Measurements from ENCODE around the gene DNAL1. TPM values are rescaled to one million over a fixed set of nuclear protein-coding genes. Genes with fewer than 3 reads are reported as not detected.

The DNAL1 gene
- total and polyA plus RNA-seq, 2 of the 13 experiments (the other 11 are each of a cell fraction or from before 2014, with no cell fraction given), result 1.4 to 13.3 TPM

DNA sequence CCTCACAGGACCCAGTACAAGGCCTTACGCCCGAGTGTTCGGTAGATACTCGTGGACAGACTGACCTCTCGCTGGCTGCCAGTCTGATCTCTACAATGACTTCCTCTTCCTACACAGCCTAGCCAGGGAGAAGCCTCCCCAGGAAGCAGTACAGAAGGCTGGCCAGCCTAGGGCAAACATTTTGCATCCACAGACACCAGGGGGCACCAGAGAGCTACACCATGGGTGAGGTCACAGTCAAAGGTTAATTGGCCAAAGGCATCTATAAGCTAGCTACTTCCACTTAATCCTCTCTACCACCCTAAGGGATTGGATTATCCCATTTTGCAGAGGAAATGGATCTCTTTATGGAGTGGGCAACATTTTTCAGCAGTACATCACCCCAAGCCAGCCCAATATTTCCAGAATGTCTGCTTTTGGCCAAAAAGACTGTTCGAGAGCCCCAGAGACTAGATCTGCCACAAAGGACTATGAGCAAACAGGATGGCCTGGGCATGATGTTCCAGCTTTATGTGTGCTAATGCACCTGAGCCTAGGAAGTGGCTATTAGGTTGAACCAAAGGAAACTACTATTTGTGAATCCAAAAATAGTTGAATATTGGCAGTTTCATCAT lies 84.0 kb downstream of the DNAL1 start (continued):
- TF ChIP-seq GTF3A (CRISPR knock-in tag; conservative IDR thresholded peaks at IDR 0.05) (no peak), PPARG (CRISPR knock-in tag; conservative IDR thresholded peaks at IDR 0.05) (peak; percentile 85), RORA (CRISPR knock-in tag; IDR thresholded peaks at IDR 0.05) (no peak), PAWR (CRISPR knock-in tag; IDR thresholded peaks at IDR 0.05; ENCODE audit: borderline replicate concordance) (no peak), PTBP1 (IDR thresholded peaks at IDR 0.05; ENCODE audit: low read depth, low read length, poor library complexity, severe bottlenecking) (no peak), ATF7-NPFF (CRISPR knock-in tag; IDR thresholded peaks at IDR 0.05; ENCODE audit: low read depth) (no peak), HOXD1 (CRISPR knock-in tag; IDR thresholded peaks at IDR 0.05) (no peak), GABPB1 (CRISPR knock-in tag; IDR thresholded peaks at IDR 0.05) (no peak), THYN1 (CRISPR knock-in tag; IDR thresholded peaks at IDR 0.05; ENCODE audit: borderline replicate concordance, low read depth) (no peak), GATAD2A (CRISPR knock-in tag; IDR thresholded peaks at IDR 0.05) (no peak), SPEN (CRISPR knock-in tag; IDR thresholded peaks at IDR 0.05; ENCODE audit: low read depth) (no peak), HNRNPUL1 (IDR thresholded peaks at IDR 0.05; ENCODE audit: low read depth, low read length) (no peak), ZNF329 (CRISPR knock-in tag; IDR thresholded peaks at IDR 0.05; ENCODE audit: low read depth) (no peak), SOX6 (IDR thresholded peaks at IDR 0.05) (no peak), SOX6 (CRISPR knock-in tag; IDR thresholded peaks at IDR 0.05) (0 out of 2 replicates have a peak, but pooled peaks have one; percentile 7), MZF1 (CRISPR knock-in tag; IDR thresholded peaks at IDR 0.05; ENCODE audit: borderline replicate concordance) (no peak), SMC3 (IDR thresholded peaks at IDR 0.05; ENCODE audit: low read length) (peak; percentile 97)
- TF ChIP-seq, protein P1, sequence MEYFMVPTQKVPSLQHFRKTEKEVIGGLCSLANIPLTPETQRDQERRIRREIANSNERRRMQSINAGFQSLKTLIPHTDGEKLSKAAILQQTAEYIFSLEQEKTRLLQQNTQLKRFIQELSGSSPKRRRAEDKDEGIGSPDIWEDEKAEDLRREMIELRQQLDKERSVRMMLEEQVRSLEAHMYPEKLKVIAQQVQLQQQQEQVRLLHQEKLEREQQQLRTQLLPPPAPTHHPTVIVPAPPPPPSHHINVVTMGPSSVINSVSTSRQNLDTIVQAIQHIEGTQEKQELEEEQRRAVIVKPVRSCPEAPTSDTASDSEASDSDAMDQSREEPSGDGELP (IDR thresholded peaks at IDR 0.05; ENCODE audit: borderline replicate concordance, low read depth), result no peak
- TF ChIP-seq, protein P2, sequence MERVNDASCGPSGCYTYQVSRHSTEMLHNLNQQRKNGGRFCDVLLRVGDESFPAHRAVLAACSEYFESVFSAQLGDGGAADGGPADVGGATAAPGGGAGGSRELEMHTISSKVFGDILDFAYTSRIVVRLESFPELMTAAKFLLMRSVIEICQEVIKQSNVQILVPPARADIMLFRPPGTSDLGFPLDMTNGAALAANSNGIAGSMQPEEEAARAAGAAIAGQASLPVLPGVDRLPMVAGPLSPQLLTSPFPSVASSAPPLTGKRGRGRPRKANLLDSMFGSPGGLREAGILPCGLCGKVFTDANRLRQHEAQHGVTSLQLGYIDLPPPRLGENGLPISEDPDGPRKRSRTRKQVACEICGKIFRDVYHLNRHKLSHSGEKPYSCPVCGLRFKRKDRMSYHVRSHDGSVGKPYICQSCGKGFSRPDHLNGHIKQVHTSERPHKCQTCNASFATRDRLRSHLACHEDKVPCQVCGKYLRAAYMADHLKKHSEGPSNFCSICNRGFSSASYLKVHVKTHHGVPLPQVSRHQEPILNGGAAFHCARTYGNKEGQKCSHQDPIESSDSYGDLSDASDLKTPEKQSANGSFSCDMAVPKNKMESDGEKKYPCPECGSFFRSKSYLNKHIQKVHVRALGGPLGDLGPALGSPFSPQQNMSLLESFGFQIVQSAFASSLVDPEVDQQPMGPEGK (CRISPR knock-in tag; IDR thresholded peaks at IDR 0.05), result no peak
- TF ChIP-seq, protein P3, sequence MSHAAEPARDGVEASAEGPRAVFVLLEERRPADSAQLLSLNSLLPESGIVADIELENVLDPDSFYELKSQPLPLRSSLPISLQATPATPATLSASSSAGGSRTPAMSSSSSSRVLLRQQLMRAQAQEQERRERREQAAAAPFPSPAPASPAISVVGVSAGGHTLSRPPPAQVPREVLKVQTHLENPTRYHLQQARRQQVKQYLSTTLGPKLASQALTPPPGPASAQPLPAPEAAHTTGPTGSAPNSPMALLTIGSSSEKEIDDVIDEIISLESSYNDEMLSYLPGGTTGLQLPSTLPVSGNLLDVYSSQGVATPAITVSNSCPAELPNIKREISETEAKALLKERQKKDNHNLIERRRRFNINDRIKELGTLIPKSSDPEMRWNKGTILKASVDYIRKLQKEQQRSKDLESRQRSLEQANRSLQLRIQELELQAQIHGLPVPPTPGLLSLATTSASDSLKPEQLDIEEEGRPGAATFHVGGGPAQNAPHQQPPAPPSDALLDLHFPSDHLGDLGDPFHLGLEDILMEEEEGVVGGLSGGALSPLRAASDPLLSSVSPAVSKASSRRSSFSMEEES (CRISPR knock-in tag; IDR thresholded peaks at IDR 0.05), result no peak
- TF ChIP-seq, protein P4, sequence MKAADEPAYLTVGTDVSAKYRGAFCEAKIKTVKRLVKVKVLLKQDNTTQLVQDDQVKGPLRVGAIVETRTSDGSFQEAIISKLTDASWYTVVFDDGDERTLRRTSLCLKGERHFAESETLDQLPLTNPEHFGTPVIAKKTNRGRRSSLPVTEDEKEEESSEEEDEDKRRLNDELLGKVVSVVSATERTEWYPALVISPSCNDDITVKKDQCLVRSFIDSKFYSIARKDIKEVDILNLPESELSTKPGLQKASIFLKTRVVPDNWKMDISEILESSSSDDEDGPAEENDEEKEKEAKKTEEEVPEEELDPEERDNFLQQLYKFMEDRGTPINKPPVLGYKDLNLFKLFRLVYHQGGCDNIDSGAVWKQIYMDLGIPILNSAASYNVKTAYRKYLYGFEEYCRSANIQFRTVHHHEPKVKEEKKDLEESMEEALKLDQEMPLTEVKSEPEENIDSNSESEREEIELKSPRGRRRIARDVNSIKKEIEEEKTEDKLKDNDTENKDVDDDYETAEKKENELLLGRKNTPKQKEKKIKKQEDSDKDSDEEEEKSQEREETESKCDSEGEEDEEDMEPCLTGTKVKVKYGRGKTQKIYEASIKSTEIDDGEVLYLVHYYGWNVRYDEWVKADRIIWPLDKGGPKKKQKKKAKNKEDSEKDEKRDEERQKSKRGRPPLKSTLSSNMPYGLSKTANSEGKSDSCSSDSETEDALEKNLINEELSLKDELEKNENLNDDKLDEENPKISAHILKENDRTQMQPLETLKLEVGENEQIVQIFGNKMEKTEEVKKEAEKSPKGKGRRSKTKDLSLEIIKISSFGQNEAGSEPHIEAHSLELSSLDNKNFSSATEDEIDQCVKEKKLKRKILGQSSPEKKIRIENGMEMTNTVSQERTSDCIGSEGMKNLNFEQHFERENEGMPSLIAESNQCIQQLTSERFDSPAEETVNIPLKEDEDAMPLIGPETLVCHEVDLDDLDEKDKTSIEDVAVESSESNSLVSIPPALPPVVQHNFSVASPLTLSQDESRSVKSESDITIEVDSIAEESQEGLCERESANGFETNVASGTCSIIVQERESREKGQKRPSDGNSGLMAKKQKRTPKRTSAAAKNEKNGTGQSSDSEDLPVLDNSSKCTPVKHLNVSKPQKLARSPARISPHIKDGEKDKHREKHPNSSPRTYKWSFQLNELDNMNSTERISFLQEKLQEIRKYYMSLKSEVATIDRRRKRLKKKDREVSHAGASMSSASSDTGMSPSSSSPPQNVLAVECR (CRISPR knock-in tag; IDR thresholded peaks at IDR 0.05; ENCODE audit: borderline replicate concordance), result peak; percentile 54; the same call in 1 of the 2 replicates
- TF ChIP-seq, protein P5, sequence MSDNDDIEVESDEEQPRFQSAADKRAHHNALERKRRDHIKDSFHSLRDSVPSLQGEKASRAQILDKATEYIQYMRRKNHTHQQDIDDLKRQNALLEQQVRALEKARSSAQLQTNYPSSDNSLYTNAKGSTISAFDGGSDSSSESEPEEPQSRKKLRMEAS (IDR thresholded peaks at IDR 0.05), result no peak; the same call in 1 of the 2 replicates

Data from HepG2 (cell line).